HepG2 (cell line): ENCODE results near the gene RNF17. TPM values are rescaled to one million over a fixed set of nuclear protein-coding genes. Genes with fewer than 3 reads are reported as not detected.

Experiments
- ATAC-seq: fragments of 200-7000 bp; cut with Tn5 transposase; 3 replicates; pipeline ENCODE4 v1.9.1; 2020; ENCODE audit warnings: mild to moderate bottlenecking, moderate library complexity
- BruUV-seq: library from RNA; stranded (reverse); fragments of 400-500 nt; replicated peaks from 2 replicates; lab custom pipeline; 2021; lab: Mats Ljungman, UMichigan
- CTCF ChIA-PET: fragments of 300-600 bp; formaldehyde crosslinking; extraction: SDS; loops from one replicate; lab custom pipeline; 2021; ENCODE audit warnings: low total read pairs, inconsistent platforms, low intra/inter-chr PET ratio; lab: Yijun Ruan, JAX
- POLR2A ChIA-PET: fragments of 350-600 bp; sonication (Branson Sonifier 250); formaldehyde crosslinking; loops from one replicate; lab custom pipeline; 2020; ENCODE audit warnings: antibody characterized with exemption, inconsistent platforms; lab: Yijun Ruan, JAX
- DNase-seq: peaks from one replicate; pipeline ENCODE4 v3.0.0-alpha.2; 2015; ENCODE audit warnings: low spot score
- FAIRE-seq: peaks from 3 replicates; lab custom pipeline; 2011; peaks lifted over from hg19 to GRCh38; lab: Jason Lieb, UNC
- H2AFZ ChIP-seq: one replicate; pipeline ENCODE4 v1.6.1; 2011; ENCODE audit warnings: low read length, inconsistent platforms
- H3K27ac ChIP-seq: fragments of 300-600 bp; 3 replicates; pipeline ENCODE4 v1.8.0; 2011; ENCODE audit warnings: mixed run types, mild to moderate bottlenecking, mixed read lengths, low read length, inconsistent platforms; ENCODE audit not compliant: insufficient read depth; ENCODE audit errors: extremely low read length
- H3K27me3 ChIP-seq, 2 experiments: fragments of 200-600 bp in 1 of 2; 2 replicates in 1 of 2; 3 replicates in 1 of 2; pipeline versions ENCODE4 v1.6.0 to v1.8.0; 2011; ENCODE audit warnings: low read length in 2 of 2, mild to moderate bottlenecking in 2 of 2, moderate library complexity in 2 of 2, inconsistent platforms in 1 of 2; ENCODE audit not compliant: insufficient read depth in 2 of 2, control insufficient read depth in 1 of 2
- H3K36me3 ChIP-seq, 2 experiments: fragments of 200-600 bp in 1 of 2; replicated peaks in 1 of 2; 2 replicates in 1 of 2; 3 replicates in 1 of 2; pipeline versions ENCODE4 v1.5.1 to v1.8.0; 2011; ENCODE audit warnings: low read length in 2 of 2, inconsistent platforms in 1 of 2; ENCODE audit not compliant: insufficient read depth in 2 of 2, control insufficient read depth in 1 of 2
- H3K4me1 ChIP-seq: 2 replicates; pipeline ENCODE4 v1.5.1; 2012; ENCODE audit warnings: low read length, inconsistent platforms; ENCODE audit not compliant: insufficient read depth
- H3K4me2 ChIP-seq: 2 replicates; pipeline ENCODE4 v1.6.0; 2011; ENCODE audit warnings: low read depth, low read length, inconsistent platforms
- H3K4me3 ChIP-seq, 3 experiments: fragments of 200-600 bp in 1 of 3; sonication (generic), shearing (Covaris generic) in 1 of 3; replicated peaks in 1 of 3; 2 replicates each; pipeline ENCODE4 v1.5.1; 2011 to 2016; ENCODE audit warnings: low read length in 3 of 3, inconsistent platforms in 2 of 3, low read depth in 2 of 3, mild to moderate bottlenecking in 2 of 3, control low read depth in 1 of 3, mixed read lengths in 1 of 3; ENCODE audit not compliant: insufficient read depth in 1 of 3
- H3K79me2 ChIP-seq: one replicate; pipeline ENCODE4 v1.6.1; 2011; ENCODE audit warnings: low read length, inconsistent platforms; ENCODE audit not compliant: insufficient read depth
- H3K9ac ChIP-seq: 2 replicates; pipeline ENCODE4 v1.6.0; 2011; ENCODE audit warnings: mild to moderate bottlenecking, low read depth, low read length, inconsistent platforms; ENCODE audit not compliant: insufficient read depth
- H3K9me3 ChIP-seq: 2 replicates; pipeline ENCODE4 v1.5.1; 2012; ENCODE audit warnings: mild to moderate bottlenecking, low read length
- H4K20me1 ChIP-seq: 2 replicates; pipeline ENCODE4 v1.6.0; 2011; ENCODE audit warnings: inconsistent platforms, mild to moderate bottlenecking, low read length, moderate library complexity; ENCODE audit not compliant: insufficient read depth
- AGO2 ChIP-seq: fragments of 200-400 bp; formaldehyde crosslinking; optimal IDR thresholded peaks from 2 replicates; pipeline ENCODE3; 2017; ENCODE audit warnings: mild to moderate bottlenecking, low read depth, low read length, moderate library complexity
- ASH2L ChIP-seq: fragments of 300-600, 200-600 bp; sonication (generic); IDR thresholded peaks from 2 replicates; pipeline ENCODE4 v1.7.0; 2017; ENCODE audit warnings: low read depth, mild to moderate bottlenecking, moderate library complexity, mixed read lengths, low read length; ENCODE audit not compliant: insufficient read length
- CCDC6 ChIP-seq: sonication (generic); formaldehyde crosslinking; IDR thresholded peaks from 2 replicates; pipeline ENCODE4 v1.8.1; 2022; ENCODE audit warnings: mild to moderate bottlenecking, missing genetic modification reagents, moderate library complexity
- IKZF1 ChIP-seq: fragments of 450-650 bp; IDR thresholded peaks from 2 replicates; pipeline ENCODE4 v1.7.1; 2016
- KAT8 ChIP-seq: IDR thresholded peaks from 2 replicates; pipeline ENCODE4 v1.6.1; 2016; ENCODE audit warnings: missing genetic modification reagents, missing compliant biosample characterization
- KDM5B ChIP-seq: sonication (generic); formaldehyde crosslinking; IDR thresholded peaks from 2 replicates; pipeline ENCODE4 v1.4.0; 2020; ENCODE audit warnings: missing genetic modification reagents, mild to moderate bottlenecking, borderline replicate concordance
- PREB ChIP-seq: sonication (generic); formaldehyde crosslinking; IDR thresholded peaks from 2 replicates; pipeline ENCODE4 v1.4.0; 2020; ENCODE audit warnings: missing genetic modification reagents
- U2AF2 ChIP-seq: fragments of 200-400 bp; formaldehyde crosslinking; IDR thresholded peaks from 2 replicates; pipeline ENCODE4 v1.6.1; 2017; ENCODE audit warnings: low read depth, mild to moderate bottlenecking, low read length
- ZBTB21 ChIP-seq: sonication (generic); formaldehyde crosslinking; IDR thresholded peaks from 2 replicates; pipeline ENCODE4 v1.4.0; 2020; ENCODE audit warnings: missing genetic modification reagents
- ZNF550 ChIP-seq: sonication (generic); formaldehyde crosslinking; IDR thresholded peaks from 2 replicates; pipeline ENCODE4 v1.4.0; 2020; ENCODE audit warnings: mild to moderate bottlenecking, missing genetic modification reagents, borderline replicate concordance
- ZNF691 ChIP-seq: sonication (generic); formaldehyde crosslinking; IDR thresholded peaks from 2 replicates; pipeline ENCODE4 v1.4.0; 2020; ENCODE audit warnings: missing genetic modification reagents, low read depth, mild to moderate bottlenecking, borderline replicate concordance
- ZNF709 ChIP-seq: sonication (generic); formaldehyde crosslinking; IDR thresholded peaks from 2 replicates; pipeline ENCODE4 v1.5.0; 2020; ENCODE audit warnings: mild to moderate bottlenecking, missing genetic modification reagents
- WGBS: methylation state at CpG from one replicate; pipeline ENCODE4 v1.1.6; 2017; ENCODE audit warnings: low lambda C conversion rate; 5-methylcytosine and 5-hydroxymethylcytosine counted together
- in situ Hi-C: cut with HindIII; loops from 2 replicates; pipeline ENCODE4 v1.10.0; 2017; ENCODE audit warnings: low pct_unique_long_range_greater_than_20kb; ENCODE audit not compliant: extremely low pct_ligation_motif_present
- intact Hi-C: fragments of 100-400 bp; cut with micrococcal nuclease; formaldehyde crosslinking; loops from one replicate; pipeline ENCODE4 v1.10.0; 2022; ENCODE audit not compliant: unreplicated experiment
- polyA plus RNA-seq, 8 experiments: library from polyadenylated mRNA; depleted of rRNA in 3 of 8; stranded (reverse) in 7 of 8; unstranded in 1 of 8; fragments of >200 nt; fragmentation: Illumina TruSeq in 4 of 8; extraction: Trizol in 4 of 8; gene quantifications; 2 replicates each; pipeline versions ENCODE4 v1.2.1 to v1.2.3, GENCODE V29; 2011 to 2016; ENCODE audit warnings: low read depth in 4 of 8, missing spikeins in 1 of 8, mixed read lengths in 1 of 8; ENCODE audit not compliant: insufficient read depth in 1 of 8
- total RNA-seq, 5 experiments: library from RNA; depleted of rRNA; stranded (reverse); fragments of >200 nt; fragmentation: Illumina TruSeq; extraction: Trizol; gene quantifications; 2 replicates each; pipeline ENCODE4 v1.2.3, GENCODE V29; 2016; ENCODE audit warnings: low read depth in 1 of 5
- TF ChIP-seq, protein P1 (sequence below): sonication (generic); formaldehyde crosslinking; IDR thresholded peaks from 2 replicates; pipeline ENCODE4 v1.8.1; 2023; ENCODE audit warnings: mild to moderate bottlenecking, missing genetic modification reagents, borderline replicate concordance
- TF ChIP-seq, protein P2 (sequence below): sonication (generic); formaldehyde crosslinking; IDR thresholded peaks from 2 replicates; pipeline ENCODE4 v1.9.0; 2021; ENCODE audit warnings: missing genetic modification reagents, mild to moderate bottlenecking, borderline replicate concordance
- TF ChIP-seq, protein P3 (sequence below): sonication (generic); formaldehyde crosslinking; IDR thresholded peaks from 2 replicates; pipeline ENCODE4 v1.8.0; 2022; ENCODE audit warnings: mild to moderate bottlenecking, missing genetic modification reagents; ENCODE audit not compliant: insufficient replicate concordance
- TF ChIP-seq, protein P4 (sequence below): sonication (generic); formaldehyde crosslinking; IDR thresholded peaks from 2 replicates; pipeline ENCODE4 v1.4.0; 2020; ENCODE audit warnings: mild to moderate bottlenecking, missing genetic modification reagents

RNF17 gene
- total and polyA plus RNA-seq, 2 of the 13 experiments (the other 11 are each of a cell fraction or from before 2014, with no cell fraction given) = not detected

DNA sequence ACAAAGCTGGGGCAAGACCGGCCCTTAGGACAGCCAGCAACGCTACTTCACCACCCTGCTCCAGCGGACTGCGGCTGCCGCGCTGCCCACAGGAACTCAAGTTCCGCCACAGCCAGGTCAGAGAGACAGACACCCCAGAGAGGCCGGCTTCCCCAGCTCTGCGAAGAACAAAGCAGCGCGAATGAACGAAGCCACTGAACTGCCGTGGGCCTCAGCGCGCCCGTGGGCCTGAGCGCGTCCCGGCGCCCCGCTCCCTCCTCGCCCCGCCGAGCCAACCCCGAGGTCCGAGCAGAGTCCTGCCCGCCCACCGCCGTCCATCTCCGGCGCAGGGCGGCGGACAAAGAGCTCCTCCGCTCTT, 158.4 kb downstream of the RNF17 start (continued):
- peak; percentile 82 for TF ChIP-seq ASH2L
- no peak for TF ChIP-seq CCDC6 (CRISPR knock-in tag)
- peak; percentile 68; the same call in 1 of the 2 replicates for TF ChIP-seq KDM5B (CRISPR knock-in tag)
- TF ChIP-seq U2AF2 = no peak
- no peak for TF ChIP-seq PREB (CRISPR knock-in tag)
- TF ChIP-seq ZNF709 (CRISPR knock-in tag) = peak; percentile 33; the same call in 1 of the 2 replicates
- TF ChIP-seq ZNF691 (CRISPR knock-in tag) = 0 out of 2 replicates have a peak, but pooled peaks have one; percentile 64
- TF ChIP-seq, protein P1, sequence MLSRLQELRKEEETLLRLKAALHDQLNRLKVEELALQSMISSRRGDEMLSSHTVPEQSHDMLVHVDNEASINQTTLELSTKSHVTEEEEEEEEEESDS (CRISPR knock-in tag) = no peak
- TF ChIP-seq, all 625 proteins: peak for 16

DNA sequence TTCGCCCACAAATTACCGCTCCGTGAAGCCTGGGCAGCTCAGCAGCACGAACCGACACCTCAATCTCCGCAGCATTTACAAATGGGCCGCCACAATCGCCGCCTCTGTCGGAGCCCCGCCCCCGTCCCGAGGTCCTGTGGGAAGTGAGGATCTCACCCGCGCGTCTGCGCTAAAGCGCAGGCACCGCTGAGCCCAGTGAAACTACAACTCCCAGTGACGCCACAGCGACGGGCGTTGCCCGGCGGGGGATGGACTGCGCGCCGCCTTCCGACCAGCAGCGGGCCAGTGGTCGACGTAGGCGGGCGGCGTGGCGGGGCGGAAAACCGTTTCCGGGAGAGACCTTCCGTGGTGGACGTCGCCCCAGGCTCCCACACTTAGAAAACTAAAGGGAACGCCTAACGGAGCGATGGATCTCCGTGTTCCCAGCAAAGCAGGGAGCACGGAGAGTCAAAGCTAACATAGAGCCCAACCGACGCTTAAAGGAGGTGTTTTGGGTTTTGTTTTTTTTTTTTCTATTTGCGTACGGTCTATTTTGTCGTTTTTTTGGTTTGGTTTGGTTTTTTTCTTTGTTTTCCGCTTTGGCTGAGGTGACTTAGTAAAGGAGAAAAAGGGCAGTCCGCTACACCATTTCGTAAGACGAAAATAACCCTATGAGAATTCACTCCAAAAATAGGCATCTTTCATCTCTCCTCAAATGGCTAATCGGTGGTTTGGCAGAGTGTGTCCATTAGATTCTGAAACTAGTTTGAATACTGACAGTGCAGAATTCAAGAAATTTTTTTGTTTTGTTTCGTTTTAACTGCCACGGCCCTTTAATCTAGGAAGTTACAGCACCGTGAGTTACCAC, 159.0 kb downstream of the RNF17 start:
- H3K9me3 ChIP-seq = no peaks in the 10 kb centered on the region
- BruUV-seq = TSS peak; percentile 98
- H3K9ac ChIP-seq = peak overlapping the region; percentile 77
- CTCF ChIA-PET = no interaction called here
- peak overlapping the region; percentile 79 for H3K27ac ChIP-seq
- H2AFZ ChIP-seq = peak overlapping the region; percentile 10
- H3K27me3 ChIP-seq = no peaks in the 10 kb centered on the region
- DNase-seq (peak; percentile 93), ATAC-seq (peak; percentile 96), FAIRE-seq (peak; percentile 85)
- intact Hi-C loops = no loop called here
- no peaks in the 10 kb centered on the region for H3K36me3 ChIP-seq
- H3K4me2 ChIP-seq = peak overlapping the region; percentile 93
- WGBS = under 1% methylated on average over 33 of the region's 60 CpGs
- peaks cover 35% of the 10 kb centered on the region for H3K79me2 ChIP-seq
- in situ Hi-C loops = no loop called here
- POLR2A ChIA-PET = no interaction called here
- peak overlapping the region; percentile 91 to 95 (median 93) for H3K4me3 ChIP-seq
- peaks cover 50% of the 10 kb centered on the region for H3K4me1 ChIP-seq
- no peaks in the 10 kb centered on the region for H4K20me1 ChIP-seq
- peak; percentile 90 for TF ChIP-seq KAT8 (CRISPR knock-in tag)
- peak; percentile 12 for TF ChIP-seq AGO2
- TF ChIP-seq ZBTB21 (CRISPR knock-in tag) = peak; percentile 26; the same call in 1 of the 2 replicates
- TF ChIP-seq, protein P2, sequence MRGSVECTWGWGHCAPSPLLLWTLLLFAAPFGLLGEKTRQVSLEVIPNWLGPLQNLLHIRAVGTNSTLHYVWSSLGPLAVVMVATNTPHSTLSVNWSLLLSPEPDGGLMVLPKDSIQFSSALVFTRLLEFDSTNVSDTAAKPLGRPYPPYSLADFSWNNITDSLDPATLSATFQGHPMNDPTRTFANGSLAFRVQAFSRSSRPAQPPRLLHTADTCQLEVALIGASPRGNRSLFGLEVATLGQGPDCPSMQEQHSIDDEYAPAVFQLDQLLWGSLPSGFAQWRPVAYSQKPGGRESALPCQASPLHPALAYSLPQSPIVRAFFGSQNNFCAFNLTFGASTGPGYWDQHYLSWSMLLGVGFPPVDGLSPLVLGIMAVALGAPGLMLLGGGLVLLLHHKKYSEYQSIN = no peak
- TF ChIP-seq, protein P3, sequence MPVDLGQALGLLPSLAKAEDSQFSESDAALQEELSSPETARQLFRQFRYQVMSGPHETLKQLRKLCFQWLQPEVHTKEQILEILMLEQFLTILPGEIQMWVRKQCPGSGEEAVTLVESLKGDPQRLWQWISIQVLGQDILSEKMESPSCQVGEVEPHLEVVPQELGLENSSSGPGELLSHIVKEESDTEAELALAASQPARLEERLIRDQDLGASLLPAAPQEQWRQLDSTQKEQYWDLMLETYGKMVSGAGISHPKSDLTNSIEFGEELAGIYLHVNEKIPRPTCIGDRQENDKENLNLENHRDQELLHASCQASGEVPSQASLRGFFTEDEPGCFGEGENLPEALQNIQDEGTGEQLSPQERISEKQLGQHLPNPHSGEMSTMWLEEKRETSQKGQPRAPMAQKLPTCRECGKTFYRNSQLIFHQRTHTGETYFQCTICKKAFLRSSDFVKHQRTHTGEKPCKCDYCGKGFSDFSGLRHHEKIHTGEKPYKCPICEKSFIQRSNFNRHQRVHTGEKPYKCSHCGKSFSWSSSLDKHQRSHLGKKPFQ (CRISPR knock-in tag) = no peak
- TF ChIP-seq, protein P4, sequence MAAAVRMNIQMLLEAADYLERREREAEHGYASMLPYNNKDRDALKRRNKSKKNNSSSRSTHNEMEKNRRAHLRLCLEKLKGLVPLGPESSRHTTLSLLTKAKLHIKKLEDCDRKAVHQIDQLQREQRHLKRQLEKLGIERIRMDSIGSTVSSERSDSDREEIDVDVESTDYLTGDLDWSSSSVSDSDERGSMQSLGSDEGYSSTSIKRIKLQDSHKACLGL = peak; percentile 19; the same call in 1 of the 2 replicates
- TF ChIP-seq IKZF1 = no peak
- TF ChIP-seq ZNF550 = no peak
